Measurements from ENCODE around the gene COL18A1.
A peak's percentile ranks its signal among the peaks of the same experiment; 100 is the strongest.

Gene COL18A1

GRCh38 chr21:45384656-45385548 lies 20.1 kb upstream of the COL18A1 start:
- no peak overlapping the region for H3K9ac ChIP-seq (ENCODE audit: low read length in 2 of 2)
- peaks cover 14% of the 10 kb centered on the region for H3K4me1 ChIP-seq (ENCODE audit: control insufficient read depth, insufficient read depth, low read length)
- H3K9me3 ChIP-seq (ENCODE audit: control insufficient read depth in 2 of 2, low read length in 2 of 2), result no peaks in the 10 kb centered on the region
- no peaks in the 10 kb centered on the region for H3K36me3 ChIP-seq (ENCODE audit: control insufficient read depth in 2 of 2, insufficient read depth in 2 of 2, low read length in 2 of 2)
- no peak overlapping the region for H3K27ac ChIP-seq (ENCODE audit: low read length)
- H3K27me3 ChIP-seq (ENCODE audit: control insufficient read depth in 1 of 2, insufficient read depth in 2 of 2, low read length in 2 of 2), result peaks cover 0 to 2% of the 10 kb centered on the region in 2 donors
- H3K4me3 ChIP-seq (ENCODE audit: low read length in 2 of 2), result no peak overlapping the region

- H3K27ac ChIP-seq (ENCODE audit: low read length), result no peak overlapping the region
- H3K9me3 ChIP-seq (ENCODE audit: control insufficient read depth in 2 of 2, low read length in 2 of 2), result no peaks in the 10 kb centered on the region
- peaks cover 0 to 2% of the 10 kb centered on the region in 2 donors for H3K27me3 ChIP-seq (ENCODE audit: control insufficient read depth in 1 of 2, insufficient read depth in 2 of 2, low read length in 2 of 2)
- no peak overlapping the region for H3K4me3 ChIP-seq (ENCODE audit: low read length in 2 of 2)
- no peak overlapping the region for H3K9ac ChIP-seq (ENCODE audit: low read length in 2 of 2)
- H3K4me1 ChIP-seq (ENCODE audit: control insufficient read depth, insufficient read depth, low read length), result peaks cover 14% of the 10 kb centered on the region
- H3K36me3 ChIP-seq (ENCODE audit: control insufficient read depth in 2 of 2, insufficient read depth in 2 of 2, low read length in 2 of 2), result no peaks in the 10 kb centered on the region
These were observed 19.4 kb upstream of the COL18A1 start for GRCh38 chr21:45385549-45386050.

GRCh38 chr21:45386336-45386727 lies 18.6 kb upstream of the COL18A1 start:
- no peaks in the 10 kb centered on the region for H3K36me3 ChIP-seq (ENCODE audit: control insufficient read depth in 2 of 2, insufficient read depth in 2 of 2, low read length in 2 of 2)
- peaks cover 0 to 2% of the 10 kb centered on the region in 2 donors for H3K27me3 ChIP-seq (ENCODE audit: control insufficient read depth in 1 of 2, insufficient read depth in 2 of 2, low read length in 2 of 2)
- H3K9ac ChIP-seq (ENCODE audit: low read length in 2 of 2), result no peak overlapping the region
- H3K9me3 ChIP-seq (ENCODE audit: control insufficient read depth in 2 of 2, low read length in 2 of 2), result no peaks in the 10 kb centered on the region
- peaks cover 14% of the 10 kb centered on the region for H3K4me1 ChIP-seq (ENCODE audit: control insufficient read depth, insufficient read depth, low read length)
- no peak overlapping the region for H3K27ac ChIP-seq (ENCODE audit: low read length)
- peak overlapping the region; percentile 3 to 35 for H3K4me3 ChIP-seq (ENCODE audit: low read length in 2 of 2)

- Histone ChIP-seq H3K36me3 (ENCODE audit: control insufficient read depth in 2 of 2, insufficient read depth in 2 of 2, low read length in 2 of 2) (no peaks in the 10 kb centered on the region), H3K27ac (ENCODE audit: low read length) (no peak overlapping the region), H3K9me3 (ENCODE audit: control insufficient read depth in 2 of 2, low read length in 2 of 2) (no peaks in the 10 kb centered on the region), H3K4me1 (ENCODE audit: control insufficient read depth, insufficient read depth, low read length) (peaks cover 14% of the 10 kb centered on the region), H3K27me3 (ENCODE audit: control insufficient read depth in 1 of 2, insufficient read depth in 2 of 2, low read length in 2 of 2) (peaks cover 0 to 2% of the 10 kb centered on the region in 2 donors), H3K4me3 (ENCODE audit: low read length in 2 of 2) (peak overlapping the region; percentile 3 to 35), H3K9ac (ENCODE audit: low read length in 2 of 2) (peak overlapping the region in 1 of 2 donors; percentile 13)
These were observed 18.1 kb upstream of the COL18A1 start for GRCh38 chr21:45386728-45387371.

GRCh38 chr21:45387506-45387905 lies 17.5 kb upstream of the COL18A1 start:
- Histone ChIP-seq H3K27me3 (ENCODE audit: control insufficient read depth in 1 of 2, insufficient read depth in 2 of 2, low read length in 2 of 2) (peaks cover 0 to 4% of the 10 kb centered on the region in 2 donors), H3K9me3 (ENCODE audit: control insufficient read depth in 2 of 2, low read length in 2 of 2) (no peaks in the 10 kb centered on the region), H3K36me3 (ENCODE audit: control insufficient read depth in 2 of 2, insufficient read depth in 2 of 2, low read length in 2 of 2) (no peaks in the 10 kb centered on the region), H3K9ac (ENCODE audit: low read length in 2 of 2) (no peak overlapping the region), H3K4me1 (ENCODE audit: control insufficient read depth, insufficient read depth, low read length) (peaks cover 14% of the 10 kb centered on the region), H3K4me3 (ENCODE audit: low read length in 2 of 2) (no peak overlapping the region), H3K27ac (ENCODE audit: low read length) (no peak overlapping the region)

GRCh38 chr21:45388011-45388521 lies 16.9 kb upstream of the COL18A1 start:
- Histone ChIP-seq H3K9me3 (ENCODE audit: control insufficient read depth in 2 of 2, low read length in 2 of 2) (no peaks in the 10 kb centered on the region), H3K27ac (ENCODE audit: low read length) (no peak overlapping the region), H3K4me1 (ENCODE audit: control insufficient read depth, insufficient read depth, low read length) (peaks cover 14% of the 10 kb centered on the region), H3K9ac (ENCODE audit: low read length in 2 of 2) (no peak overlapping the region), H3K36me3 (ENCODE audit: control insufficient read depth in 2 of 2, insufficient read depth in 2 of 2, low read length in 2 of 2) (no peaks in the 10 kb centered on the region), H3K4me3 (ENCODE audit: low read length in 2 of 2) (no peak overlapping the region), H3K27me3 (ENCODE audit: control insufficient read depth in 1 of 2, insufficient read depth in 2 of 2, low read length in 2 of 2) (peaks cover 0 to 4% of the 10 kb centered on the region in 2 donors)

- Histone ChIP-seq H3K27ac (ENCODE audit: low read length) (no peak overlapping the region), H3K9me3 (ENCODE audit: control insufficient read depth in 2 of 2, low read length in 2 of 2) (no peaks in the 10 kb centered on the region), H3K36me3 (ENCODE audit: control insufficient read depth in 2 of 2, insufficient read depth in 2 of 2, low read length in 2 of 2) (no peaks in the 10 kb centered on the region), H3K4me3 (ENCODE audit: low read length in 2 of 2) (no peak overlapping the region), H3K4me1 (ENCODE audit: control insufficient read depth, insufficient read depth, low read length) (peaks cover 14% of the 10 kb centered on the region), H3K9ac (ENCODE audit: low read length in 2 of 2) (no peak overlapping the region), H3K27me3 (ENCODE audit: control insufficient read depth in 1 of 2, insufficient read depth in 2 of 2, low read length in 2 of 2) (peaks cover 0 to 4% of the 10 kb centered on the region in 2 donors)
These were observed 16.2 kb upstream of the COL18A1 start for GRCh38 chr21:45388611-45389296.

- Histone ChIP-seq H3K9ac (ENCODE audit: low read length in 2 of 2) (no peak overlapping the region), H3K27ac (ENCODE audit: low read length) (no peak overlapping the region), H3K4me3 (ENCODE audit: low read length in 2 of 2) (no peak overlapping the region), H3K36me3 (ENCODE audit: control insufficient read depth in 2 of 2, insufficient read depth in 2 of 2, low read length in 2 of 2) (no peaks in the 10 kb centered on the region), H3K9me3 (ENCODE audit: control insufficient read depth in 2 of 2, low read length in 2 of 2) (no peaks in the 10 kb centered on the region), H3K27me3 (ENCODE audit: control insufficient read depth in 1 of 2, insufficient read depth in 2 of 2, low read length in 2 of 2) (peaks cover 0 to 2% of the 10 kb centered on the region in 2 donors), H3K4me1 (ENCODE audit: control insufficient read depth, insufficient read depth, low read length) (peaks cover 12% of the 10 kb centered on the region)
These were observed 14.7 kb upstream of the COL18A1 start for GRCh38 chr21:45390121-45390751.

GRCh38 chr21:45390831-45391742 lies 13.9 kb upstream of the COL18A1 start:
- peaks cover 12% of the 10 kb centered on the region for H3K4me1 ChIP-seq (ENCODE audit: control insufficient read depth, insufficient read depth, low read length)
- no peaks in the 10 kb centered on the region for H3K36me3 ChIP-seq (ENCODE audit: control insufficient read depth in 2 of 2, insufficient read depth in 2 of 2, low read length in 2 of 2)
- no peak overlapping the region for H3K9ac ChIP-seq (ENCODE audit: low read length in 2 of 2)
- H3K4me3 ChIP-seq (ENCODE audit: low read length in 2 of 2), result no peak overlapping the region
- H3K27me3 ChIP-seq (ENCODE audit: control insufficient read depth in 1 of 2, insufficient read depth in 2 of 2, low read length in 2 of 2), result peaks cover 0 to 2% of the 10 kb centered on the region in 2 donors
- no peak overlapping the region for H3K27ac ChIP-seq (ENCODE audit: low read length)
- H3K9me3 ChIP-seq (ENCODE audit: control insufficient read depth in 2 of 2, low read length in 2 of 2), result no peaks in the 10 kb centered on the region

Measured in stomach smooth muscle (tissue), 2 donors.